Activated CD8-positive, alpha-beta memory T cell treated with anti-CD3 and anti-CD28 coated beads, Interleukin-2, amount 50 U/mL, for 4 hours (primary cell): Measurements from ENCODE around the gene EIF2B5.
"Not testable (repeated sequence)": the region's sequence is repeated elsewhere in the genome, so short reads cannot be mapped to it uniquely, and the experiment has no call there.

Experiments
- DNase-seq: peaks from one replicate; pipeline ENCODE4 v3.0.0-alpha.2; 2020

The EIF2B5 gene

DNA sequence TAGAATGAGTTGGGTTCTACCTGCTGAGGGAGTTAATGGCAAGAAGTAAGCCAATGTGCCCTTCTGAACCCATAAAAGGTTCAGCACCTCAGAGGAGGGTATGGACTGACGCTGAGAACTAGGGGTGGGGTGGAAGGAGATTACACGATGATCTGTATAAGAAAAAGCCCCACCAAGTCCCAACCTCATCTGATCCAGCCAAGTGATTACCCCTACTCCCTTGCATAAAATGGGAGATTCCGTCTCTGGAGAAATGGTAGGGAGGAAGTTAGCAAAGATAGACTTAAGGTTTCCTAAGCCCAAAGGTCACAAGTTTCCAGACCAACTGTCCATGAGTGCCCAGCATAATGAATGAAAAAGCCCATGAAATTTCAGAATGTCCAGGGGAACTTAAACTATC is 12.9 kb downstream of the EIF2B5 start:
- DNase-seq = no peak

DNA sequence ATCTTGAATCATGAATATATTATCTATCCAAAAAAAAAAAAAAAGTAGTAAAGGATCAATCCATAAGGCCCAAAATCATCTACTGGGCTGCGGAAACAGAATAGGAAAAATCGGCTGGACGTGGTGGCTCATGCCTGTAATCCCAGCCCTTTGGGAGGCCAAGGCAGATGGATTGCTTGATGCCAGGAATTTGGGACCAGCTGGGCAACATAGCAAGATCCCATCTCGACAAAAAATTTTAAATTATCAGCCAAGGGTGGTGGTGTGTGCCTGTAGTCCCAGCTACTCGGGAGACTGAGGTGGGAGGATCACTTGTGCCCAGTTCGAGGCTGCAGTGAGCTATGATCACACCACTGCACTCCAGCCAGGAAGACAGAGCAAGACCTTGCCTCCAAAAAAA is 14.0 kb downstream of the EIF2B5 start:
- DNase-seq = no peak

DNA sequence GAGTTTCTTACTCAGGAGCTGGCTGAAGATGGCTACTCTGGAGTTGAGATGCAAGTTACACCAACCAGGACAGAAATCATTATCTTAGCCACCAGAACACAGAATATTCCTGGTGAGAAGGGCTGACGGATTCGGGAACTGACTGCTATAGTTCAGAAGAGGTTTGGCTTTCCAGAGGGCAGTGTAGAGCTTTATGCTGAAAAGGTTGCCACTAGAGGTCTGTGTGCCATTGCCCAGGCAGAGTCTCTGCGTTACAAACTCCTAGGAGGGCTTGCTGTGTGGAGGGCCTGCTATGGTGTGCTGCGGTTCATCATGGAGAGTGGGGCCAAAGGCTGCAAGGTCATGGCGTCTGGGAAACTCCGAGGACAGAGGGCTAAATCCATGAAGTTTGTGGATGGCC is 14.6 kb downstream of the EIF2B5 start:
- not testable (repeated sequence) for DNase-seq

DNA sequence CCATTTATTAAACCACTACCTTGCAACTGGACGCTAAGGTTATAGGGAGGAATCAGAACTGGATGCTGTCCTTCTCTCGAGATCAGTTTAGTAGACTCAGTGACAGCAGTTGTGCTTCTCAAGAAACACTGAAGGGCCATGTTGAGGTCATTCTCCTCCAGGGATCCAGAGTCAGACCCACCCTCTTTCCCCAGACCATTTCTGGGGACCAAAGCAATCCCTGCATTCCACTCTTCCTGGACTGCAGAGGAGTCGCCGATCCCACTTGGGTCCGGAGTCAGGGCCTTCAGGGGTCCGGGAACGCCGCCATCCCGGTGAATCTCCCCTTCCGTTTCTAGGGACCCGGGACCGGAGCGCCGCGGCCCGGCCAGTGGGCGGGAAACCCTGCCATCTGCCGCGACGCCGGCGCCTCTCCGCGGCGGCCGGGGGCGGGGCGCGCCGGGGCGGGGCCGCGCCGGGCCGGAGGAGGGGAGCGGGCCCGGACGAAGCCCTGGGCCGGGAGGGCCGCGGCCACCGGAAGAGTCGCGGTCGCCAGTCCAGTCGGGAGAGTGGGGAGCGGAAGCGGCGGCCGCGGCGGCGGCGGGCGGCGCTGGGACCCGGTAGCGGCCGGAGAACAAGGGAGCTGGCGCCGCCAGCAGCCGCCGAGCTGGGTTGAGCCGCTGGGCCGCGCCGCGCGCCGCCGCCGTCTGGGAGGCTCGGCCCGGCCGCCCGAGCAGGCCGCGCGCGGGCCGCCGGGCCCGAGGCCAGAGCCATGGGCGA is 19.9 kb downstream of the EIF2B5 start, which contains the start of gene DVL3:
TSS of gene DVL3 (plus strand) at position 493 of the 759 bp plus-strand sequence. CDS start at position 752, 259 bp downstream.
- DNase-seq = peak; percentile 41

DNA sequence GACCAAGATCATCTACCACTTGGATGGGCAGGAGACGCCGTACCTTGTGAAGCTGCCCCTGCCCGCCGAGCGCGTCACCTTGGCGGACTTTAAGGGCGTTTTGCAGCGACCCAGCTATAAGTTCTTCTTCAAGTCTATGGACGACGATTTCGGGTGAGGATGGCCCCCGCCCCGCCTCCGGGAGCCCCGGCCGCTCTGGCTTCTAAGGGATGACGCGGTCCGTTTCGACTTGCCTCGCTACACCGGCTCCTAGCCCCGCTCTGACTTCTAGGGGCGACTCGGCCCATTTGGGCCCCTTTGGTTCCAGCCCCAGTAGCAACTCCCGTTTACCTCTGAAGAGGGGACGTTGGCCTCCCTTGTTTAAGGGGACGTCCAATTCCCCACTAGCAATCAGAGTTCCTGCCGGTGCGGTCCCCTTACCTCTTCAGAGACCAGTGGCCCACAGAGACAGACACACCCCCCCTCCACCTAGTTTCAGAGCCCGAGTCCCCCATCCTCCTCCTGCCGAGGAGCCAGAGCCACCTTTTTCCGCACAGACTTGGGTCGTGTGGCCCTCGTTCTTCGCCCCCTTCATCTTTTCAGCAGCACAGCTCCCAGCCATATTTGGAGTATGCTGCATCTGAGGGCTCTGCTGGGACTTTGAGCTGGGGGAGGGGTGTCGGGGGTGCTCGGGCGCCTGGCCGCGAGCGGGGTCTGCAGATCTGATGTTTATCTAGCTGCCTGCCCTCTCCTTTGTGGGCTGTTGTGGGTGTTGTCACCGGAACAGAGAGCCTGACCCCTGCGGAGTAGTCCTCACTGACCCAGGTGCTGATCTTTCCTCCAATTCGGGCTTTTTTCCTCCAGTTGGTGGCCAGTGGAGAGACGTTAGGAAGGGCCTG is 20.7 kb downstream of the EIF2B5 start:
- DNase-seq = peak; percentile 50

DNA sequence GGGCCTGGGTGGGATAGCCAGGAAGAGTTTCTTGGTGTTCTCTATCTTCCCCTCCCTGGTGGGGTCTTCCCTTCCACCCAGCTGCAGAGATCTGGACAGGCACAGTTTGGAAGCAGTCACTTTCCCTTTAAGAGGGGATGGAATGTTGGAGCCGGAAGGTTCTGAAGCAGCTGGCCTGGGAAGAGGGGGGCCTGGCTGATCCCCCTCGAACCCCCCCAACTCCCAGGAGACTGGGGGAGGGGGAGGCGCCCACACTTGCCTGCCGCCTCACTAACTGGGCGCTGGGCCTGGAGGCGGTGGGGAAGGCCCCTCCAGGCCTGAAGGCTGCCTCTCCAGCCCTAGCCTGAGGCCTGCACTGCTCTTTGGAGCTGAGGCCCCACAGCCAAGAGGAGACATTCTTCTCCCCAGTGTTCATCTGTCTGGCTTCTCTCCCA is 21.4 kb downstream of the EIF2B5 start:
- no peak for DNase-seq

DNA sequence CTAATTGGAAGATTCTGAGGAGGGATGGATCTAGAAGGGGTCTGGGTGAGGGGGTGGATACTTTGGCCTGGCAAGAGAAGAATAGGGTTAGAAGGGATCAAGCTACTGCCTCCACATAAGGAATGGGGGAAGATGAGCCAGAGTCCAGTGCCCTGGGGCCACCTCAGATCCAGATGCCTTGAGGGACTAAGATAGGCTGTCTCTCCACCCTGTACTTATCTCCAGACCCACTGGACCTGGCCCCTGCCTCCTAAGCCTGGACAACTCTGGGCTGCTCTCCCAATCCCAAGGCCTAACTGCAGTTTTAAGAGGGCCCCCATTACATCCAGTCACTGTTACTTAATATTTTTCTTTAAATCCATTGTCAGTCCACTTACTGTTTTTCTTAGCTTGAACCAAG is 22.0 kb downstream of the EIF2B5 start:
- DNase-seq = no peak

DNA sequence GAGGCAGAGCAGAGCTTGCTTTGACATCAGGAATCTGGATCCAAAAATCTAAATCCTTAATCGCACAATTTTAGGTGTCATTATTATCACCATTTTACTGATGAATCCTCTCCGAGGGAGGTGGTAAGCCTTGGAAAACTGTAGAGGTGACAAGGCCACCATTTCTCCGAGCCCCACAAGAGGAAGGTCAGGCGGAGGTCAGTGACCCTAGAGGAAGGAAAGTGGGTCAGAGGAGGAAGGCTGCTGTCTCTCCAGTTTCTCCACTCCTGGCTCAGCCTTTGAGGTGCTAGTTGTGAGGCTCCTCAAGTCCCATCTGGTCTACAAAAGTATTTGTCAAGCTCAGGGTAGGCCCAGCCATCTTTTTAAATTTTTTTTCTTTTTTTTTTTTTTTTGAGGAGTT is 23.2 kb downstream of the EIF2B5 start:
- DNase-seq = no peak

DNA sequence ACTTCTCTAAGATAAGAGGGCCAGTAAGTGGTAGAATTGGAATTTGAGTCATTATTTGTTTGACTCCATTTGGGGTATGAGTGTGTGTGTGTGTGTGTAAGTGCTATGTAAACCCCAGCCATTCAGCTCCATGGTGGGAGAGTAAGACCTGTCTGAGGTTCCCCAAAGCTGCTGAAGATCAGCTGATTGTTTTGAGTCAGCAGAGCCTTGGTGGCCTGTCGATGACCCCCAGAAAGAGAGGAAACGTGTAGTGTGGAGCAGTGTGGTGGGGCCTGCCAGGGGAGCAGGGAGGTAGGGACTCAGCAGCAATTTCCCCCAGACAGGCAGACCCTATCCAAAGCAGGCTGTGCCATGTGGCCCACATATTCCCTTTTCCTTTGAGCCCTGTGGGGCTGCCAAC is 25.3 kb downstream of the EIF2B5 start:
- no peak for DNase-seq

DNA sequence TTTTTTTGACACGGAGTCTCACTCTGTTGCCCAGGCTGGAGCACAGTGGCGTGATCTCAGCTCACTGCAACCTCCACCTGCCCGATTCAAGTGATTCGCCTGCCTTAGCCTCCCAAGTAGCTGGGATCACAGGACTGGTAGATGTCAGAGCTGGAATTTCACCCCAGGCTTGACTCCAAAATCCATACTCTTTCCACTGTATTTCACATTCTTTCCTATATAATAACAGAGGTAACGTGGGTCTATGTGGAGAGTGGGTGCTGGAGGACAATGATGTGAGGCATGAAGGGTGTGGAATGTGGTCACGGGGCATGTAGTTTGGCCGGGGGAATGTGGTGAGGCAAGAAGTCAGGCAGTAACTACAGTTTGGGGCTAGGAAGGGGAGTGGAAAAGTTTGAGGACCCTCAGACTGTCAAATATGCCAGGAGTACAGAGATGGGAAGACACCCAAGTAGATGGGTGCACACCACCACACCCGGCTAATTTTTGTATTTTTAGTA is 27.5 kb downstream of the EIF2B5 start:
- DNase-seq = not testable (repeated sequence)

DNA sequence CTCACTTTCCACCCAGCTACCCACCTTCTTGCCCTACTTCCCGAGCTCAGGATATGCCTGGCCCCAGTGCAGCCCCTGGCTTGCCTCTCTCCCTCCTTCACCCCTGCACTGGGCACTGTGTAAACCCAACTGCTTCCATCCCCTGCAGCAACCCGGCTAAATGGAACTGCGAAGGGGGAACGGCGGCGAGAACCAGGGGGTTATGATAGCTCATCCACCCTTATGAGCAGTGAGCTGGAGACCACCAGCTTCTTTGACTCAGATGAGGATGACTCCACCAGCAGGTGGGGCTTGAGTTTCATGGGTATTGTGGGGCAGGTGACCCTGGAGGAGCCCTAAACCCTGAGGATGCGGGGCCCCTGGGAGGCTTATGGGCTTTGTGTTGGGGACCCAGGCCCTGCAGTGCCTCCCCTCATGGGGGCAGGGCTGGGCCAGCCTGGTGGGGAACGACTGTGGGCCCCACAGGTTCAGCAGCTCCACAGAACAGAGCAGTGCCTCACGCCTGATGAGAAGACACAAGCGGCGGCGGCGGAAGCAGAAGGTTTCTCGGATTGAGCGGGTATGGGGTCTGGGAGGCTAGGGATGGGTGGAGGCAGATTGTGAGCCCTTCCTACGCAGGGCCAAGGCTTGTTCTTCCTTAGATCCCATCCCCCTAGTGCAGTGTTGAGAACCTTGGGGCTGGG is 29.6 kb downstream of the EIF2B5 start:
- DNase-seq = no peak

DNA sequence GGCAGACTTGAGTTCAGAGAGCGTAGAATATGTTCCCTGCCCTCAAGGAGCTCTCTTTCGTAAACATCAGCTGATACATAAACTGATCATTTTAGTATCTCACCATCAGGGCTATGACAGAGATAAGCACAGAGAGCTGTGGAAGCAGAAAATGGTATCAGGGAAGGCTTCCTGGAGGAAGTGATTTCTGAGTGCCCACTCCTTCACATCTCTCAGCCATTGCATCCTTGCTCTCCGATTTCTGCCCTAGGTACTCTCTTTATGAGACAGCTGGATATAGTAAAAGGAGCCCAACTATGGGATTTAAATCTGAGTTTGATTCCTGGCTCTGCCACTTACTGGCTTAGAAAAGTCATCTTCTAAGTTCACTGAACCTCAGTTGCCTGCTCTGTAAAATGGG is 30.4 kb downstream of the EIF2B5 start:
- no peak for DNase-seq

DNA sequence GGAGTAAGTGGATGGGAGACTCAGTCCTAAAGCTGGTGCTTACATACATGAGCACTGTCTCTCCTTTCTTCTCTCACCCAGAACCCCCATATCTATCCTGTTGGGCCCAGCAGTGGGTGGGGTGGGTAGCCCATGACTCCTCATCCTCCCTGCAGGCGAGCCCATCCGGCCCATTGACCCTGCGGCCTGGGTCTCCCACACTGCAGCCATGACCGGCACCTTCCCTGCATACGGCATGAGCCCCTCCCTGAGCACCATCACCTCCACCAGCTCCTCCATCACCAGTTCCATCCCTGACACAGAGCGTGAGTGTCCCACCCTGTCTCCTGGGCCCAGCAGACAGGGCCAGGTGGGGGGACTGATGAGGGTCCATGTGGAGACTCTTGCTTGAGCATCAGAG is 31.5 kb downstream of the EIF2B5 start:
- DNase-seq = no peak

DNA sequence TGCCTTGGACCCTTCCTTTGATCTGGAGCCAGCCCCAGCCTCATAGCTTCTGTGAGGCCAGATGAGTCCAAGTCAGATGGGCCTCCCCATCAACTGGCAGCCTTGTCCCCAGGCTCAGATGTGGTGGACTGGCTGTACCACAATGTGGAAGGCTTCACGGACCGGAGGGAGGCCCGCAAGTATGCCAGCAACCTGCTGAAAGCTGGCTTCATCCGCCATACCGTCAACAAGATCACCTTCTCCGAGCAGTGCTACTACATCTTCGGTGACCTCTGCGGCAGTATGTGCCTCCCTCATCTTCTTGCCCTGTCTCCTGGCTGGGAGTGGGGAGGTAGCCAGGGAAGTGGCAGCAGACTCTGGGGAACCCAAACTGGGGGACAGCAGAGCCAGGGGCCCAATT is 32.6 kb downstream of the EIF2B5 start:
- no peak for DNase-seq

DNA sequence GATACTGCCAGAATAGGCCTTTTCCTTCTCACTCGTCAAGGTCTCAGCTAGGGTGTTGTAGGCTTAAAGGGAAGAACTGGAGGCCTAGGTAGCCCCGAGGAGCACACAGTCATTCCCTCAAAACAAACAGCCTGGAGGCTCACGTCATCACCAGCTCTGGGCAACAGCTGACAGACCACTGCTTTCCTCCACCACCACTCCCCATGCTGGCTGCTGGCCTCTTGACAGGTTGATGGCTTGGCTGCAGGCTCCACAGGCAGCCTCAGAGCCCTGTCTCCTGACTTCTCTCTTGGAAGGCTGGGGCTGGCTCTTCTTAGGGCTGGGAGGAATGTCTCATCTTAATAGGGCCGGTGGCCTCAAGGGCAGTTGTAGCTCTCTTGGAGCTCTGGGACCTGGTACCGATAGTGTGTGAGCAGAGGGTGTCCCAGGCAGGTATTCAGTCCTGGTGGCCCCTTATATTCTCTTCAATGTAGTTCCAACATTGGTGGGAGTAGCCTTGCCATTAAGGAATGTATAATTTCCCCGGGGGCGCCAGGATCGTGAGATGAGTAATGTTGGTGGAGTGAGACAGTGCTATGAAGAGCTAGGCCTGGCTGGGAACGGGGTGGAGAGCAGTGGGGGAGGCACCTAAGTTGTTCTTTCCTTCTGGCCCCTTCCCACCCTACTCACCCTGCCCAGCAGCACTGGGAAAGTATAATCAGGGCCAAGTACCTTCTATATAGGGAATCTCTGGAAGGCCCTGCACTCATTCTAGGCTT is 33.4 kb downstream of the EIF2B5 start:
- no peak for DNase-seq

DNA sequence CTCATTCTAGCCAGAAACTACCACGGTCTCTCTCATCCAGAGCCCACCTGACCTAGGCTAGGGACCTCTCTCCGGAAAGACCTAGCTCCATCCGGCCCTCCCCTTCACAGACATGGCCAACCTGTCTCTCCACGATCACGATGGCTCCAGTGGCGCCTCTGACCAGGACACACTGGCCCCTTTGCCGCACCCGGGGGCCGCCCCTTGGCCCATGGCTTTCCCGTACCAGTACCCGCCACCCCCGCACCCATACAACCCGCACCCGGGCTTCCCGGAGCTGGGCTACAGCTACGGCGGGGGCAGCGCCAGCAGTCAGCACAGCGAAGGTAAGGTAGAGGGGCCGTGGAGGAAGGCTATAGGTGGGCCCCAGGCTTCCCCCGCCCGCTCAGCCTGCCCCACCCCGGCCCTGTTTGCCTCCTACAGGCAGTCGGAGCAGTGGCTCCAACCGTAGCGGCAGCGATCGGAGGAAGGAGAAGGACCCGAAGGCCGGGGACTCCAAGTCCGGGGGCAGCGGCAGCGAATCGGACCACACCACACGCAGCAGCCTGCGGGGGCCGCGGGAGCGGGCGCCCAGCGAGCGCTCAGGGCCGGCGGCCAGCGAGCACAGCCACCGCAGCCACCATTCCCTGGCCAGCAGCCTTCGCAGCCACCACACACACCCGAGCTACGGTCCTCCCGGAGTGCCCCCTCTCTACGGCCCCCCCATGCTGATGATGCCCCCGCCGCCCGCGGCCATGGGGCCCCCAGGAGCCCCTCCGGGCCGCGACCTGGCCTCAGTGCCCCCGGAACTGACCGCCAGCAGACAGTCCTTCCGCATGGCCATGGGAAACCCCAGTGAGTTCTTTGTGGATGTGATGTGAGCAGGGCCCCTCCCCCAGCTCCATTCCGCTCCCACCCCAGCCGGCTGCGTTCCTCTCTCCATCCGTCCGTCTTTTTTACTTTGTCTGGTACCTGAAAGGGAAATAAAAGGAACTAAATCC is 35.0 kb downstream of the EIF2B5 start:
- DNase-seq = no peak

DNA sequence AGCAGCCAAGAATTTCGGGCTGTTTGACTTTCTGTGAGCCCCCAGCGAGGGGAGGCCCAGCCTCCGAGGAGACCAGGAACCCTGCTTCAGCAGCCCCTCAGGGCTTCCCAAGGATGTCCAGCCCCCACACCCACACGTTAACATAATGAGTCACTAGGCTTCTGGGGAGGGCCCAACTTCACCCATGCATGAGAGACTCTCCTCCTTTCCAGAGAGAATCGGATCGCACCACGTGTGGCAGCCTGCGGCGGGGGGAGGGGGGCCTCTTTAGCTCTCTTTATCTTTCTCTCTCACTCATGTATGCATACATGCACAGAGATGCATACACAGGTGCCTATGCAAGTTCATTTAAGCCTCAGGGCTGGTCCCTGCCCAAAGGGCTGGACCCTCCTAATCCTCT is 36.4 kb downstream of the EIF2B5 start:
- no peak for DNase-seq

DNA sequence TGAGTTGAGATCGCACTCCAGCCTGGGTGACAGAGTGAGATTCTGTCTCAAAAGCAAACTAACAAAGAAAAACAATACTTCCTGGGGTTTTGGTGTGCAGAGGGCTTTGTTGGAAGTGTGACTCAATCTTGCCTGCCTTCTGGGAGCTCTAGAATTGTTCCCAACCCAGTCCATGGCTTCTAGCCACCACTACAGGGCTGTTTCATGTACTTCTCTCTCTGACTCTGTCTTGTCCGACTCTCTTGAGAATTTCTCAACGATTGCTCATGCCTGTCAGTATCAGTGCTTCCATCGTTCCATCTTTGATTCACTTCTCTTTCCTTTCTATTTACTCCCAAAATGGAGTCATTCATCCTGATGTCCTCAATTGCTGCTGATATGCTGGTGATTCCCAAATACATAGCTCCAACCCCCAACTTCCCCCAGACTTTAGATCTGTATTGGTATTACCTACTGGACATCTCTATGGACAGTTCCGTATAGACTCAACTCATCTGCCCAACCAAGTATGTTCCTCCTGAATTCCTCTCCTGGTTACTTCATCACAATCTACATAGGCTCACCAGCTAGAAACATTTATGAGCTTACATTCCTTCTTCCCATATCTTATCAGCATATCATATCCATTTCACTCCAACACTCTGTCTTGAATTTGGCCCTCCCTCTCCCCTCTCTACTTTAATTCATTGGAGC is 37.7 kb downstream of the EIF2B5 start:
- DNase-seq = no peak

DNA sequence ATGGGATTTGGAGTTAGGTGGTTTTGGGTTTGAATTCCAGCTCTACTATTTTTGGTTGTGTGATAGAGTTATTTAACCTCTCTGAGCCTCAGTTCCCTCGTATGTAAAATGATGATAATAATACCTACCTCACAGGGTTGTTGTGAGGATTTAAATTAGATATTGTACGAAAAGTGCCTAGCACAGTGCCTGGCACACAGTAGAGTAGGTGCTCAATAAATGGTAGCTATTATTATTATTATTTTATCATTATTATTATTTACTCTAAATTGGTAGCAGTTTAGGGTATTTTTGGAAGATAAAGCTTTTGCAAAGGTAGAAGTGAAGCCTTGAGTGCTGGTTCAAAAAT is 38.2 kb downstream of the EIF2B5 start:
- DNase-seq = no peak

DNA sequence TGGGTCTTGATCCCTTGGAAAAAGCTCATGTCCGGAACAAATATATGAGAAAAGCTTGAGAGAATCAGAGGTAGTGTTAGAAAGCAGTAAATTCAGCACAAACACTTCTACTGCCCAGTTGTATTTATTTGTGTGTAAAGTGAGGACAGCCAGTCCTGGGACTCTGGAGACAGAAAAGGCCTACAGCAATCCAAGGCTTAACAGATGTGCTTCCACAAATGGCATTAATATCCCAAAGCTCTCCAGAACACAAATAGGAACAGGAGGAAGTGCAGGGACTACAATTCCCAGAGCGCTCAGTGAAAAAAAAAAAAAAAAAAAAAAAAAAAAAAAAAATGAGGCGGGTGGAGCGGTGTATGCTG is 39.1 kb downstream of the EIF2B5 start:
- DNase-seq = no peak
